ENCODE measurements around the gene ATP10D. TPM values are rescaled to one million over a fixed set of nuclear protein-coding genes. Genes with fewer than 3 reads are reported as not detected.

The ATP10D gene
- total and polyA plus RNA-seq, 9 of the 15 experiments (the other 6 are each of a cell fraction or from before 2014, with no cell fraction given) = 0.10 to 0.36 (median 0.19) TPM; not detected in 1

- Histone ChIP-seq H3K4me1 (replicated peaks in 1 of 2; ENCODE audit: control insufficient read depth in 2 of 2, insufficient read depth in 2 of 2, low read length in 2 of 2) (no peaks in the 10 kb centered on the region), H3K79me2 (ENCODE audit: control insufficient read depth, insufficient read depth, low read length) (no peaks in the 10 kb centered on the region), H3K27ac (ENCODE audit: extremely low read depth, low read depth, low read length) (no peak overlapping the region), H3K9me3 (replicated peaks; ENCODE audit: control insufficient read depth, insufficient read depth, low read depth, low read length) (no peaks in the 10 kb centered on the region), H4K20me1 (replicated peaks; ENCODE audit: control insufficient read depth, insufficient read depth, low read length) (no peaks in the 10 kb centered on the region), H3K4me3 (no peak overlapping the region), H2AFZ (ENCODE audit: low read depth, low read length) (no peak overlapping the region), H3K9ac (ENCODE audit: insufficient read depth in 1 of 2, low read depth in 2 of 2, low read length in 2 of 2) (no peak overlapping the region), H3K9me1 (ENCODE audit: control insufficient read depth, insufficient read depth, low read length) (no peaks in the 10 kb centered on the region), H3K4me2 (ENCODE audit: insufficient read depth, low read length) (no peak overlapping the region), H3K36me3 (ENCODE audit: control insufficient read depth, insufficient read depth, low read length) (no peaks in the 10 kb centered on the region), H3K27me3 (ENCODE audit: control insufficient read depth in 2 of 2, insufficient read depth in 2 of 2, low read length in 2 of 2) (no peaks in the 10 kb centered on the region)
- intact Hi-C loops (cut with micrococcal nuclease) = no loop called here
- ATAC-seq (no peak), FAIRE-seq (no peak), DNase-seq (ENCODE audit: extremely low read depth in 1 of 4, low spot score in 3 of 4) (no peak)
- TF ChIP-seq L3MBTL2 (IDR thresholded peaks at IDR 0.05) (no peak), CEBPG (CRISPR knock-in tag; IDR thresholded peaks at IDR 0.05) (no peak), CEBPG (tag; conservative IDR thresholded peaks at IDR 0.05 in 1 of 2, IDR thresholded peaks at IDR 0.05 in 1 of 2) (no peak), PCBP1 (IDR thresholded peaks at IDR 0.05; ENCODE audit: low read depth, low read length, poor library complexity, severe bottlenecking) (no peak), BDP1 (IDR thresholded peaks at IDR 0.05; ENCODE audit: insufficient read depth, insufficient read length) (no peak), ZNF165 (CRISPR knock-in tag; IDR thresholded peaks at IDR 0.05; ENCODE audit: borderline replicate concordance) (no peak), ZFP1 (CRISPR knock-in tag; IDR thresholded peaks at IDR 0.05) (no peak), BCOR (IDR thresholded peaks at IDR 0.05) (no peak), CBX3 (IDR thresholded peaks at IDR 0.05; ENCODE audit: borderline replicate concordance in 1 of 2, low read length in 2 of 2) (no peak), ZFP30 (CRISPR knock-in tag; IDR thresholded peaks at IDR 0.05; ENCODE audit: borderline replicate concordance) (no peak), SUPT5H (IDR thresholded peaks at IDR 0.05) (no peak)
- POLR2A ChIA-PET = interaction anchor here (0.5 kb wide), 1 partner anchor 804 kb away, joined by 3 read pairs; no protein-coding TSS in a partner anchor
- in situ Hi-C loops (cut with MboI) = no loop called here
- CTCF ChIA-PET (ENCODE audit: low intra/inter-chr PET ratio) = no interaction called here
- BruUV-seq (replicated peaks) = no TSS peak
- 0% methylated on average over 2 of the region's 2 CpGs for whole genome bisulfite sequencing (ENCODE audit: insufficient coverage, low coverage, missing lambda C conversion rate)
Measured at GRCh38 chr4:47531954-47532321, 46.9 kb downstream of the ATP10D start.
